GM19452 (cell line): Measurements from ENCODE around the gene PARD6A.
"Not testable (repeated sequence)": the region's sequence is repeated elsewhere in the genome, so short reads cannot be mapped to it uniquely, and the experiment has no call there.

Experiments
- ATAC-seq: cut with Tn5 transposase; IDR thresholded peaks from one replicate; pipeline ENCODE4 v1.9.1; 2021; ENCODE audit not compliant: unreplicated experiment

The PARD6A gene

GRCh38 chr16:67685388-67686112 lies 24.8 kb downstream of the PARD6A start:
- no peak for ATAC-seq

GRCh38 chr16:67693517-67694285 lies 32.9 kb downstream of the PARD6A start:
- ATAC-seq = not testable (repeated sequence)

GRCh38 chr16:67694611-67695010 lies 33.9 kb downstream of the PARD6A start:
- no peak for ATAC-seq

GRCh38 chr16:67697422-67698185 lies 36.8 kb downstream of the PARD6A start:
- no peak for ATAC-seq

GRCh38 chr16:67699265-67699664 lies 38.5 kb downstream of the PARD6A start:
- ATAC-seq = no peak

- ATAC-seq = no peak
Observed at GRCh38 chr16:67701420-67701819, 40.7 kb downstream of the PARD6A start.

GRCh38 chr16:67702130-67702529 lies 41.4 kb downstream of the PARD6A start:
- no peak for ATAC-seq

GRCh38 chr16:67703626-67704025 lies 42.9 kb downstream of the PARD6A start:
- ATAC-seq = no peak

GRCh38 chr16:67704110-67704509 lies 43.4 kb downstream of the PARD6A start:
- ATAC-seq = no peak

GRCh38 chr16:67707210-67707609 lies 46.5 kb downstream of the PARD6A start:
- no peak for ATAC-seq

- ATAC-seq = no peak
Observed at GRCh38 chr16:67707790-67708189, 47.0 kb downstream of the PARD6A start.

- no peak for ATAC-seq
Observed at GRCh38 chr16:67708368-67708771, 47.6 kb downstream of the PARD6A start.

- no peak for ATAC-seq
Observed at GRCh38 chr16:67709050-67709449, 48.3 kb downstream of the PARD6A start.

- ATAC-seq = no peak
Observed at GRCh38 chr16:67710607-67711006, 49.8 kb downstream of the PARD6A start.
